HuH-7.5 (cell line): ENCODE results near the gene LCE1C.

Source experiments
- DNase-seq: peaks from one replicate; pipeline ENCODE4 v3.0.0; 2011; ENCODE audit warnings: low spot score

The LCE1C gene

DNA sequence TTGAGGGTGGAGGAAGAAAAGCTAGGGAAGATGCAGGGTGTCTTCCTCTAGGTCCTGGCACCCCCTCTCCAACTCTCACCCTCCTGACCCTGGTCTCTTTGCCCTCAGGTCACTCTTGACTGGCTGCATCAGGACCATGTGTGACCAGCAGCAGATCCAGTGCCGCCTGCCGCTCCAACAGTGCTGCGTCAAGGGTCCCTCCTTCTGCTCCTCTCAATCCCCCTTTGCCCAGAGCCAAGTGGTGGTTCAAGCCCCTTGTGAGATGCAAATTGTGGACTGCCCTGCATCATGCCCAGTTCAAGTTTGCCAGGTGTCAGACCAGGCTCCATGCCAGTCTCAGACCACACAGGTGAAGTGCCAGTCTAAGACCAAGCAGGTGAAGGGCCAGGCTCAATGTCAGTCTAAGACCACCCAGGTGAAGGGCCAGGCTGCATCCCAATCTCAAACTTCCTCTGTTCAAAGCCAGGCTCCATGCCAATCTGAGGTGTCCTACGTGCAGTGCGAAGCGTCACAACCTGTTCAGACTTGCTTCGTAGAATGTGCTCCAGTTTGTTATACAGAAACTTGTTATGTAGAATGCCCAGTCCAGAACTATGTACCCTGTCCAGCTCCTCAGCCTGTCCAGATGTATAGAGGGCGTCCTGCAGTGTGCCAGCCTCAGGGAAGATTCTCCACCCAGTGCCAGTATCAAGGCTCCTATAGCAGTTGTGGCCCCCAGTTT lies 46.8 kb downstream of the LCE1C start:
- DNase-seq: no peak

DNA sequence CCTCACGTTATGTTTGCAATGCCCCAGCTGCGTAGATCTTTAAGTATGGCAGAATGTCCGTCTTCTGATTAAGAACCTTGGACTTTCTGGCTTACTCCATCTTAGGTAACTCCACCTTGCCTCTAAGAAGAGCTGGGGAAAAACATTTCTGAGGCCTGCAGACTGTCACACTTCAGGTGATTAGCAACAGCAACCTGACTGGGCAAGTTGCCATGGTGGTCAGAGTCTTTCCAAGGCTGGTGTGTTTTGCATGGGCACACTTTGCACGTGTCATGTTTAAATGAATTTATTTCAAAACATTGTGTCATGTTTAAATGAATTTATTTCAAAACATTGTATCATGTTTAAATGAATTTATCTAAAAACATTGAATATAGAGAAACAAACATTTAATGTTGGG lies 47.8 kb downstream of the LCE1C start:
- no peak for DNase-seq

DNA sequence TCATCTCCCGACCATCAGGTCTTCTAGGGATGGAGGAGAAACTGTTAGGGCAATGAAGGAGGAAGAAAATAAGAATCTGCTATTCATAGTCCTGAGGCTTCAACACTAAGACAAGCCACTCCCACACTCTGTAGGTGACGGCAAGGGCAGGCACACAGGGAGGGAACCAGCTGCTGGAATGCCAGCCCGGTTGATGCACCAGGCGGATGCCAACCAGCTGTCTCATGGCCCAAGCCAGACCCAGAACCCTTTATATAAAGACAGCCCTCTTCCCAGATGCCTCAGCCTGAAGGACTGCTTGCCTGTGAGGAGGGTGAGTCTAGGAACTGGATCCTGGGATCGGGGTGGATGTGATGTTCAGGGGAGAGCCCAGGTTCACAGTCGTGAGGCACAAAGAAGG lies 48.7 kb downstream of the LCE1C start, which contains the start of gene KPRP:
TSS of gene KPRP (plus strand) at position 279 of the 400 bp plus-strand sequence. CDS start 1,564 bp downstream, outside the sequence.
- no peak for DNase-seq

DNA sequence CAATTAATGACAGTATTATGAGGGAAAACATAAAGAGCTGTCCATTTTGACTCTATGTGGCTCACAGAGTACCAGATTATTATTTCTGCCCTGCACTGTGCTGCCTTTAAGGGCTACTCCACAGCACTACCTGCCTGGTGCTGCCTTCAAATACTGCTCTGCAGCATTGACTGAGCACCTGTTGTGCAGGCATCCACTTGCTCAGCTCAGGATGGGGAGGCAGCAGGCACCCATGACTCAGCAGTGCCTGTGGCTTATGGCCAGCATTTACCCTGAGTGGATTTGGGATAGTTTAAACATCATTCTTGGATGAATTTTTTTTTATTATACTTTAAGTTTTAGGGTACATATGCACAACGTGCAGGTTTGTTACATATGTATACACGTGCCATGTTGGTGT lies 49.6 kb downstream of the LCE1C start:
- DNase-seq: no peak
